Kidney (tissue), 14 donors: Measurements from ENCODE around the gene SRD5A1. TPM values are rescaled to one million over a fixed set of nuclear protein-coding genes. Genes with fewer than 3 reads are reported as not detected.

Source experiments
- DNase-seq, 5 donors: peaks; one replicate each; pipeline ENCODE4 v3.0.0-alpha.2; 2013 to 2020
- FAIRE-seq: peaks from 2 replicates; lab custom pipeline; 2012; peaks lifted over from hg19 to GRCh38; lab: Jason Lieb, UNC
- H3K27ac ChIP-seq, 2 donors: one replicate each; pipeline ENCODE4 v1.7.0; 2013; ENCODE audit warnings: low read depth in 2 of 2, low read length in 2 of 2, inconsistent platforms in 1 of 2
- H3K27me3 ChIP-seq: one replicate; pipeline ENCODE4 v1.7.1; 2013; ENCODE audit warnings: low read length, inconsistent platforms; ENCODE audit not compliant: control insufficient read depth, insufficient read depth
- H3K36me3 ChIP-seq, 3 donors: one replicate each; pipeline versions ENCODE4 v1.7.0 to v1.7.1; 2013; ENCODE audit warnings: low read length in 3 of 3, control low read depth in 1 of 3, inconsistent platforms in 1 of 3; ENCODE audit not compliant: insufficient read depth in 3 of 3, control insufficient read depth in 2 of 3
- H3K4me1 ChIP-seq, 3 donors: one replicate each; pipeline versions ENCODE4 v1.7.0 to v1.7.1; 2013; ENCODE audit warnings: low read length in 3 of 3, inconsistent platforms in 1 of 3, low read depth in 1 of 3; ENCODE audit not compliant: control insufficient read depth in 2 of 3, insufficient read depth in 2 of 3
- H3K4me3 ChIP-seq, 3 donors: one replicate each; pipeline versions ENCODE4 v1.7.0 to v1.8.1; 2013; ENCODE audit warnings: low read length in 3 of 3, control low read depth in 1 of 3, inconsistent platforms in 1 of 3
- H3K9ac ChIP-seq, 3 donors: one replicate each; pipeline versions ENCODE4 v1.7.0 to v1.7.1; 2013; ENCODE audit warnings: low read length in 3 of 3, control low read depth in 1 of 3, inconsistent platforms in 1 of 3
- H3K9me3 ChIP-seq, 3 donors: one replicate each; pipeline versions ENCODE4 v1.7.0 to v1.7.1; 2013; ENCODE audit warnings: low read length in 3 of 3, control low read depth in 1 of 3, inconsistent platforms in 1 of 3; ENCODE audit not compliant: control insufficient read depth in 2 of 3, insufficient read depth in 1 of 3
- intact Hi-C: fragments of 100-400 bp; cut with DNase I; formaldehyde crosslinking; loops from one replicate; pipeline ENCODE4 v1.11.1; 2022
- polyA plus RNA-seq: library from polyadenylated mRNA; stranded (reverse); fragments of 350-450 nt; fragmentation: Illumina TruSeq; extraction: RNeasy Lipid Tissue Mini Kit (QIAGEN cat#74804); gene quantifications from one replicate; pipeline ENCODE4 v1.2.3, GENCODE V29; 2014; ENCODE audit warnings: low read depth, low replicate concordance; ENCODE audit not compliant: insufficient read depth
- total RNA-seq: library from RNA; stranded (reverse); fragmentation: NEBNext Ultra II Directional; extraction: Animal tissue kit (Norgen Biotek cat#: 25700); gene quantifications from one replicate; pipeline ENCODE4 v1.2.1, GENCODE V29; 2021
- TF ChIP-seq, protein P1 (sequence below): IDR thresholded peaks from 3 replicates; pipeline ENCODE4 v1.5.1; 2012; ENCODE audit warnings: mild to moderate bottlenecking, moderate library complexity, borderline replicate concordance; ENCODE audit not compliant: insufficient read depth; ENCODE audit errors: extremely low read depth
- donor health status: control.
- donor health status: control.
- donor health status: control.
- donor health status: control.
- donor health status: control.
- donor health status: DM: yes; HTN: yes; CAD: no.
- donor health status: Normal renal cell carcinoma (clear cell type).

The SRD5A1 gene
- total and polyA plus RNA-seq, 2 donors from 2014 or later = 6.5 to 13.1 TPM

GRCh38 chr5:6673031-6673430 lies 39.8 kb downstream of the SRD5A1 start:
- Histone ChIP-seq H3K9me3 (peaks cover 0 to 8% (median 3%) of the 10 kb centered on the region in 3 donors), H3K4me1 (no peaks in the 10 kb centered on the region), H3K27ac (no peak overlapping the region), H3K36me3 (peaks cover 0 to 5% (median 0%) of the 10 kb centered on the region in 3 donors), H3K27me3 (no peaks in the 10 kb centered on the region), H3K9ac (no peak overlapping the region), H3K4me3 (no peak overlapping the region)
- TF ChIP-seq, protein P1, sequence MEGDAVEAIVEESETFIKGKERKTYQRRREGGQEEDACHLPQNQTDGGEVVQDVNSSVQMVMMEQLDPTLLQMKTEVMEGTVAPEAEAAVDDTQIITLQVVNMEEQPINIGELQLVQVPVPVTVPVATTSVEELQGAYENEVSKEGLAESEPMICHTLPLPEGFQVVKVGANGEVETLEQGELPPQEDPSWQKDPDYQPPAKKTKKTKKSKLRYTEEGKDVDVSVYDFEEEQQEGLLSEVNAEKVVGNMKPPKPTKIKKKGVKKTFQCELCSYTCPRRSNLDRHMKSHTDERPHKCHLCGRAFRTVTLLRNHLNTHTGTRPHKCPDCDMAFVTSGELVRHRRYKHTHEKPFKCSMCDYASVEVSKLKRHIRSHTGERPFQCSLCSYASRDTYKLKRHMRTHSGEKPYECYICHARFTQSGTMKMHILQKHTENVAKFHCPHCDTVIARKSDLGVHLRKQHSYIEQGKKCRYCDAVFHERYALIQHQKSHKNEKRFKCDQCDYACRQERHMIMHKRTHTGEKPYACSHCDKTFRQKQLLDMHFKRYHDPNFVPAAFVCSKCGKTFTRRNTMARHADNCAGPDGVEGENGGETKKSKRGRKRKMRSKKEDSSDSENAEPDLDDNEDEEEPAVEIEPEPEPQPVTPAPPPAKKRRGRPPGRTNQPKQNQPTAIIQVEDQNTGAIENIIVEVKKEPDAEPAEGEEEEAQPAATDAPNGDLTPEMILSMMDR = no peak
- DNase-seq (no peak), FAIRE-seq (no peak)
- intact Hi-C loops = no loop called here

DNA sequence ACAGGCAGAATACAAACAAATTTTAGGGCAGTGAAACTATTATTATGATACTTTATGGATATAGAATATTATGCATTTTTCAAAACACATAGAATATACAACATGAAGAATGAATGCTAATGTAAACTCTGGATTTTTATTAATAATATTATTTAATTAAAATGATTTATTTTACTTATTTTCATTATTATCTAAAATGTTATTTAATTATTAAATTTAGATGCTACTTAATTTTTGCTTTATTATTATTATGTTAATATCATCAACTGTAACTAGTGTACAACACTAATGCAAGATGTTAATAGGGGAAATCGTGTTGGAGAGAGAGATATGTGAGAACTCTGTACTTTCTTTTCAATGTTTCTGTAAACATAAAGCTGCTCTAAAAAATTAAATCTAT lies 40.7 kb downstream of the SRD5A1 start:
- no peaks in the 10 kb centered on the region for H3K4me1 ChIP-seq
- H3K27me3 ChIP-seq = no peaks in the 10 kb centered on the region
- intact Hi-C loops = no loop called here
- no peak overlapping the region for H3K9ac ChIP-seq
- no peak overlapping the region for H3K27ac ChIP-seq
- DNase-seq (no peak), FAIRE-seq (peak; percentile 56)
- TF ChIP-seq, protein P1 = no peak
- H3K4me3 ChIP-seq = no peak overlapping the region
- peaks cover 0 to 5% (median 0%) of the 10 kb centered on the region in 3 donors for H3K36me3 ChIP-seq
- peaks cover 0 to 8% (median 3%) of the 10 kb centered on the region in 3 donors for H3K9me3 ChIP-seq

DNA sequence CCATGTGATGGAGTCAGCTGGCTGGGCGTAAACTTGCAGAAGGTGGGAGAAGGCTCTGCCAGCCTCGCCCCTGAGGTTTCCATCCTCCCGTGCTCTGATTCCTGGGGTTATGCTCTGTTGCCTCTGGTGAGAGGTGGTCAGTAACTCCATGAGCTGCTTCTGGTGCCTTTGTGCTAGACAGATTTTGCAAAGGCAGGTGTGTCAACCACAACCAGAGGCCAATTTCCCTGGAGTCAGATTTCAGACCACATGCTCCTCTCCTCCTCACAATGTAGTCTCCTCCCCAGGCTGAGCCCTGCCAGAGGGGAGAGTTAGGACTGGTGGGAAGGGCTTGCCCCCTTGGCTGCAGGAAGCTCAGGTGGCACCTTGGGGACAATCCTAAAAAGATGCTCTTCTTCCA lies 41.2 kb downstream of the SRD5A1 start:
- TF ChIP-seq, protein P1 = no peak
- no peak overlapping the region for H3K9ac ChIP-seq
- H3K36me3 ChIP-seq = peaks cover 0 to 5% (median 0%) of the 10 kb centered on the region in 3 donors
- H3K4me1 ChIP-seq = no peaks in the 10 kb centered on the region
- no peak overlapping the region for H3K27ac ChIP-seq
- intact Hi-C loops = no loop called here
- DNase-seq = no peak
- peaks cover 0 to 8% (median 3%) of the 10 kb centered on the region in 3 donors for H3K9me3 ChIP-seq
- H3K4me3 ChIP-seq = no peak overlapping the region
- H3K27me3 ChIP-seq = no peaks in the 10 kb centered on the region
- FAIRE-seq = no peak

GRCh38 chr5:6674886-6675285 lies 41.6 kb downstream of the SRD5A1 start:
- Histone ChIP-seq H3K36me3 (peaks cover 0 to 5% (median 0%) of the 10 kb centered on the region in 3 donors), H3K4me1 (no peaks in the 10 kb centered on the region), H3K27me3 (no peaks in the 10 kb centered on the region), H3K9ac (no peak overlapping the region), H3K27ac (no peak overlapping the region), H3K4me3 (no peak overlapping the region), H3K9me3 (peaks cover 0 to 8% (median 3%) of the 10 kb centered on the region in 3 donors)
- intact Hi-C loops = no loop called here
- TF ChIP-seq, protein P1 = no peak
- DNase-seq (no peak), FAIRE-seq (no peak)
